Suprapubic skin (tissue), 4 donors: ENCODE data around the gene CNN2. TPM values are rescaled to one million over a fixed set of nuclear protein-coding genes. Genes with fewer than 3 reads are reported as not detected.
A peak's percentile ranks its signal among the peaks of the same experiment; 100 is the strongest.

Source experiments
- DNase-seq, 2 donors: peaks; one replicate each; pipeline ENCODE4 v3.0.0-alpha.2; 2019; ENCODE audit warnings: low spot score in 2 of 2
- H3K27ac ChIP-seq: fragments of 200-600 bp; sonication (generic); one replicate; pipeline ENCODE4 v1.5.1; 2019
- H3K27me3 ChIP-seq: fragments of 200-600 bp; sonication (generic); one replicate; pipeline ENCODE4 v1.5.1; 2019
- H3K36me3 ChIP-seq: fragments of 200-600 bp; sonication (generic); one replicate; pipeline ENCODE4 v1.5.1; 2019
- H3K4me1 ChIP-seq: fragments of 200-600 bp; sonication (generic); one replicate; pipeline ENCODE4 v1.5.1; 2019
- H3K4me3 ChIP-seq: fragments of 200-600 bp; sonication (generic); one replicate; pipeline ENCODE4 v1.5.1; 2019; ENCODE audit warnings: mild to moderate bottlenecking
- H3K9me3 ChIP-seq: fragments of 200-600 bp; sonication (generic); one replicate; pipeline ENCODE4 v1.5.1; 2019
- EP300 ChIP-seq: sonication (generic); formaldehyde crosslinking; IDR thresholded peaks from one replicate; pipeline ENCODE4 v1.6.1; 2017; ENCODE audit warnings: antibody characterized with exemption
- POLR2A ChIP-seq, 2 donors: fragments of 450-650 bp; IDR thresholded peaks; one replicate each; pipeline ENCODE4 v1.6.1; 2017; ENCODE audit warnings: antibody characterized with exemption in 2 of 2, mild to moderate bottlenecking in 2 of 2, moderate library complexity in 2 of 2
- POLR2AphosphoS5 ChIP-seq, 3 donors: sonication (generic); formaldehyde crosslinking; IDR thresholded peaks; one replicate each; pipeline ENCODE4 v1.6.1; 2017; ENCODE audit warnings: antibody characterized with exemption in 3 of 3
- WGBS: methylation state at CpG from one replicate; pipeline ENCODE4 v1.1.5; 2018; 5-methylcytosine and 5-hydroxymethylcytosine counted together
- total RNA-seq, 4 donors: library from RNA; depleted of rRNA; stranded (reverse); fragments of >200 nt; gene quantifications; one replicate each; pipeline ENCODE4 v1.1.0, GENCODE V29; 2016
- TF ChIP-seq, protein P1 (sequence below), 2 donors: fragments of 200-600 bp in 1 of 2; fragments of 450-650 bp in 1 of 2; sonication (generic) in 1 of 2; IDR thresholded peaks; one replicate each; pipeline ENCODE4 v1.5.1; 2016 to 2019; ENCODE audit warnings: antibody characterized with exemption in 2 of 2, mild to moderate bottlenecking in 1 of 2, moderate library complexity in 1 of 2

The CNN2 gene
- total RNA-seq, 4 donors from 2014 or later: 44.0 to 75.1 (median 68.4) TPM

DNA sequence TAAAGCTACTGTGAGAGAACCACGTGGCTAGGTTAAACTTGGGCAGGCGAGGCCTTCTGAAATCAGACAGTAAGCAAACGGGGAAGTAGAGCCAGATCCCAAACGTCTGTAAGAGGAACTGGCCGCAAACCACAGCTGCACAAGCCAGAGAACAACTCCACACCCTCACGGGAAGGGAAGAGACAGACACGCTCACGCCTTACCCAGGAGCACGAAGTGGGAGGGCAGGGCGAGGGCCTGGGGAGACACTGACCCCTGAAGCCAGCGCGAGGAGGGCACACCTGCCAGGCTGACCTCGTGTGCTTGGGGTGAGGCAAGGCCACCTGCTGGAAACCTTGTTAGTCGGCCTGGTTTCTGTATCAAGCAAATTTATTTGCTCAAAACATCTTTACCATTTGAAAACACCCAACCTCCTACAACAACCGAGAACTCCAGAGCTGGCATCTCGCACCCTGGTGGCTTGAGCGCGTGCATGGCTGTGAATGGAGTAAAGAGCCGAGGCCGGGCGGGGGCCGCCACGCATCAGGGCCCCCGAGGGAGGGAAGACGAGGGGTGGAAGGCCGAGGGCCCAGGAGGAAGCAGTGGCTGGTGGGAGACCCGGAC lies 61.5 kb downstream of the CNN2 start:
- Histone ChIP-seq H3K36me3 (peaks cover 47% of the 10 kb centered on the region), H3K4me1 (peaks cover 37% of the 10 kb centered on the region)
- no peak for TF ChIP-seq POLR2AphosphoS5 (IDR thresholded peaks at IDR 0.05)
- TF ChIP-seq EP300: no peak
- TF ChIP-seq, protein P1, sequence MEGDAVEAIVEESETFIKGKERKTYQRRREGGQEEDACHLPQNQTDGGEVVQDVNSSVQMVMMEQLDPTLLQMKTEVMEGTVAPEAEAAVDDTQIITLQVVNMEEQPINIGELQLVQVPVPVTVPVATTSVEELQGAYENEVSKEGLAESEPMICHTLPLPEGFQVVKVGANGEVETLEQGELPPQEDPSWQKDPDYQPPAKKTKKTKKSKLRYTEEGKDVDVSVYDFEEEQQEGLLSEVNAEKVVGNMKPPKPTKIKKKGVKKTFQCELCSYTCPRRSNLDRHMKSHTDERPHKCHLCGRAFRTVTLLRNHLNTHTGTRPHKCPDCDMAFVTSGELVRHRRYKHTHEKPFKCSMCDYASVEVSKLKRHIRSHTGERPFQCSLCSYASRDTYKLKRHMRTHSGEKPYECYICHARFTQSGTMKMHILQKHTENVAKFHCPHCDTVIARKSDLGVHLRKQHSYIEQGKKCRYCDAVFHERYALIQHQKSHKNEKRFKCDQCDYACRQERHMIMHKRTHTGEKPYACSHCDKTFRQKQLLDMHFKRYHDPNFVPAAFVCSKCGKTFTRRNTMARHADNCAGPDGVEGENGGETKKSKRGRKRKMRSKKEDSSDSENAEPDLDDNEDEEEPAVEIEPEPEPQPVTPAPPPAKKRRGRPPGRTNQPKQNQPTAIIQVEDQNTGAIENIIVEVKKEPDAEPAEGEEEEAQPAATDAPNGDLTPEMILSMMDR (IDR thresholded peaks at IDR 0.05): no peak

DNA sequence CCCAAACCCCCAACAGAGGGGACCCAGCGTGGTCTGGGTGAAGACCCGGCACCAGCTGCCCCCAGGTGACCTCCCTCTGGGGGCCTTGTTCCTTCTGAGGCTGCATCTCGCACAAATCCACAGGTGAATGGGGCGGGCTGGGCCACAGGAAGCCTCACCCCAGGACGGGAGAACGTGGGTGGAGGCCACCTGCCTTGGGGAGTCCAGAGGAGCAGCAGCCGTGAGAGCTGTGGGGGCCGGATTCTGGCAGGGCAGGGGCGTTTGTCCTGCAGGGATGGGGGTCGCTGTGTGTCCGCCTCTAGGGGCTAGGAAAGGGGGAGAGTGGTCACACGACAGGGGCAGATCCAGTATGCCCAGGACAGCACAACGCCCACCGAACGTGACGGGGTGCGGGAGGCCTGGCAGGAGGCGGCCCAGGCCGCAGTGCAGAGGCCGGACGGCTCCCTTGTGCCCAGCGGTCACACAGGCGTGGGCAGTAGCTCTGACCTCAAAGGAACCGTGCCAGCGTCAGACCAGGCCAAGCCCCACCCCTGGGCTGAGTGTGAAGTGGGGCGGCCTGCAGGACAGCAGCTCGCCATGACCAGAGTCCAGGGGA lies 62.1 kb downstream of the CNN2 start:
- Histone ChIP-seq H3K36me3 (peaks cover 52% of the 10 kb centered on the region), H3K27me3 (no peaks in the 10 kb centered on the region), H3K27ac (peak overlapping the region; percentile 75), H3K9me3 (no peaks in the 10 kb centered on the region), H3K4me3 (no peak overlapping the region), H3K4me1 (peaks cover 40% of the 10 kb centered on the region)
- WGBS: 73% methylated on average over 11 of the region's 27 CpGs
- DNase-seq: no peak
- TF ChIP-seq POLR2A (IDR thresholded peaks at IDR 0.05) (no peak), EP300 (no peak), POLR2AphosphoS5 (IDR thresholded peaks at IDR 0.05) (no peak)
- TF ChIP-seq, protein P1 (IDR thresholded peaks at IDR 0.05): no peak

More for the DNA sequence above, 61.5 kb downstream of the CNN2 start:
- Histone ChIP-seq H3K4me3 (no peak overlapping the region), H3K27ac (peak overlapping the region; percentile 75), H3K27me3 (no peaks in the 10 kb centered on the region), H3K9me3 (no peaks in the 10 kb centered on the region)
- 66% methylated on average over 24 of the region's 27 CpGs for WGBS
- no peak for DNase-seq

Other genes with a start within 250 kb of the CNN2 start
- gene PTBP1, start 229.2 kb upstream of the CNN2 start, total RNA-seq: 100 to 1,000 TPM; 152 to 227 (median 174) TPM
- not detected for gene PLPPR3, start 204.7 kb upstream of the CNN2 start, total RNA-seq
- gene AZU1, start 198.8 kb upstream of the CNN2 start, total RNA-seq: under 1 TPM in 1 of 4 donors, not detected in 3; 0.79 TPM
- not detected for gene PRTN3, start 185.6 kb upstream of the CNN2 start, total RNA-seq
- under 1 TPM in 1 of 4 donors, not detected in 3; 0.79 TPM for gene ELANE, start 174.3 kb upstream of the CNN2 start, total RNA-seq
- gene CFD, start 166.9 kb upstream of the CNN2 start, total RNA-seq: 100 to 1,000 TPM; 195 to 332 (median 294) TPM
- gene MED16, start 133.4 kb upstream of the CNN2 start, total RNA-seq: 10 to 100 TPM; 45.1 to 63.9 (median 57.0) TPM
- not detected for gene RNU6-9, start 133.1 kb upstream of the CNN2 start, total RNA-seq
- gene R3HDM4, start 113.4 kb upstream of the CNN2 start, total RNA-seq: 10 to 100 TPM; 41.3 to 58.3 (median 51.2) TPM
- gene KISS1R, start 109.3 kb upstream of the CNN2 start, total RNA-seq: under 1 TPM in 1 of 4 donors, not detected in 3; 0.29 TPM
- gene ARID3A, start 100.6 kb upstream of the CNN2 start, total RNA-seq: 1 to 10 TPM; 4.7 to 7.5 (median 6.1) TPM
- gene WDR18, start 42.3 kb upstream of the CNN2 start, total RNA-seq: 10 to 100 TPM; 25.0 to 52.6 (median 42.2) TPM
- gene GRIN3B, start 26.2 kb upstream of the CNN2 start, total RNA-seq: 1 to 10 TPM in 1 of 4 donors, under 1 TPM in 1, not detected in 2; 0.13 to 1.1 TPM
- 100 to 1,000 TPM; 165 to 349 (median 243) TPM for gene TMEM259, start 5.5 kb upstream of the CNN2 start, total RNA-seq
- not detected for gene RNU6-2, start 5.1 kb upstream of the CNN2 start, total RNA-seq
- 10 to 100 TPM; 29.8 to 97.6 (median 47.5) TPM for gene ABCA7, start 13.5 kb downstream of the CNN2 start, total RNA-seq
- 10 to 100 TPM; 11.5 to 13.4 (median 12.6) TPM for gene ARHGAP45, start 40.6 kb downstream of the CNN2 start, total RNA-seq
- 100 to 1,000 TPM in 3 of 4 donors, 10 to 100 TPM in 1; 84.1 to 142 (median 111) TPM for gene POLR2E, start 68.8 kb downstream of the CNN2 start, total RNA-seq
- 100 to 1,000 TPM; 267 to 359 (median 344) TPM for gene GPX4, start 77.4 kb downstream of the CNN2 start, total RNA-seq
- gene SBNO2, start 147.7 kb downstream of the CNN2 start, total RNA-seq: 10 to 100 TPM; 36.7 to 58.9 (median 45.5) TPM
- gene STK11, start 179.2 kb downstream of the CNN2 start, total RNA-seq: 10 to 100 TPM; 62.5 to 76.9 (median 66.4) TPM
- 1 to 10 TPM; 2.9 to 8.6 (median 5.1) TPM for gene CBARP, start 211.4 kb downstream of the CNN2 start, total RNA-seq
- 100 to 1,000 TPM; 102 to 205 (median 137) TPM for gene ATP5F1D, start 215.1 kb downstream of the CNN2 start, total RNA-seq
- gene MIDN, start 222.0 kb downstream of the CNN2 start, total RNA-seq: 100 to 1,000 TPM in 2 of 4 donors, 10 to 100 TPM in 2; 89.0 to 153 (median 105) TPM
- 100 to 1,000 TPM; 338 to 672 (median 451) TPM for gene CIRBP, start 242.7 kb downstream of the CNN2 start, total RNA-seq
- gene FAM174C, start 248.9 kb downstream of the CNN2 start, total RNA-seq: 10 to 100 TPM; 44.3 to 72.5 (median 58.2) TPM